T-helper 17 cell (primary cell): ENCODE data around the gene ZNF592. TPM values are rescaled to one million over a fixed set of nuclear protein-coding genes. Genes with fewer than 3 reads are reported as not detected.

Experiments
- ATAC-seq: fragments of 150-1000 bp; cut with Tn5 transposase; 2 replicates; pipeline ENCODE4 v1.10.0; 2021; ENCODE audit warnings: mild to moderate bottlenecking, moderate library complexity
- DNase-seq, 3 donors: peaks; one replicate each; pipeline versions ENCODE4 v3.0.0 to v3.0.0-alpha.2; 2020 to 2021
- H3K9me3 ChIP-seq: one replicate; pipeline ENCODE4 v1.7.0; 2013; ENCODE audit warnings: low read length, mild to moderate bottlenecking; ENCODE audit not compliant: control insufficient read depth, poor library complexity, severe bottlenecking
- H3K27ac Mint-ChIP-seq: one replicate; pipeline ENCODE4 v1.8.0; 2022; ENCODE audit warnings: mild to moderate bottlenecking, moderate library complexity, mixed read lengths
- H3K27me3 Mint-ChIP-seq: one replicate; pipeline ENCODE4 v1.8.0; 2022; ENCODE audit warnings: mixed read lengths
- H3K36me3 Mint-ChIP-seq: one replicate; pipeline ENCODE4 v1.8.0; 2022; ENCODE audit warnings: low read depth, mixed read lengths
- H3K4me1 Mint-ChIP-seq: one replicate; pipeline ENCODE4 v1.8.0; 2022; ENCODE audit warnings: mild to moderate bottlenecking, mixed read lengths
- H3K4me3 Mint-ChIP-seq: one replicate; pipeline ENCODE4 v1.8.0; 2022; ENCODE audit warnings: mild to moderate bottlenecking, moderate library complexity, mixed read lengths
- total RNA-seq, 4 donors: library from RNA in 2 of 4; stranded (reverse) in 2 of 4; gene quantifications; one replicate each; pipeline ENCODE4 v1.2.3 and lab custom pipeline; 2022 to 2026

The ZNF592 gene
- total RNA-seq, 2 donors from 2014 or later = 33.8 to 36.5 TPM

GRCh38 chr15:84822653-84823281, 74.4 kb downstream of the ZNF592 start:
- H3K9me3 ChIP-seq = no peaks in the 10 kb centered on the region

GRCh38 chr15:84823282-84823878, 75.0 kb downstream of the ZNF592 start:
- Mint-ChIP-seq H3K27ac (no peak overlapping the region), H3K4me3 (no peak overlapping the region), H3K4me1 (peaks cover 6% of the 10 kb centered on the region), H3K27me3 (no peaks in the 10 kb centered on the region), H3K36me3 (no peaks in the 10 kb centered on the region)
- DNase-seq (no peak), ATAC-seq (no peak)
- H3K9me3 ChIP-seq = no peaks in the 10 kb centered on the region

More at GRCh38 chr15:84822653-84823281, 74.4 kb downstream of the ZNF592 start:
- Mint-ChIP-seq H3K4me1 (peaks cover 9% of the 10 kb centered on the region), H3K27ac (no peak overlapping the region), H3K27me3 (no peaks in the 10 kb centered on the region), H3K36me3 (no peaks in the 10 kb centered on the region), H3K4me3 (no peak overlapping the region)
- ATAC-seq (no peak), DNase-seq (no peak)

- DNase-seq = no peak
- Mint-ChIP-seq H3K36me3 (no peaks in the 10 kb centered on the region), H3K27me3 (no peaks in the 10 kb centered on the region), H3K4me3 (no peak overlapping the region), H3K4me1 (peaks cover 5% of the 10 kb centered on the region), H3K27ac (no peak overlapping the region)
- no peaks in the 10 kb centered on the region for H3K9me3 ChIP-seq
- no peak for ATAC-seq
Measured at GRCh38 chr15:84824260-84825007, 76.0 kb downstream of the ZNF592 start.

- Mint-ChIP-seq H3K36me3 (no peaks in the 10 kb centered on the region), H3K27me3 (peaks cover 12% of the 10 kb centered on the region), H3K4me1 (peaks cover 3% of the 10 kb centered on the region), H3K4me3 (no peak overlapping the region), H3K27ac (no peak overlapping the region)
- ATAC-seq (no peak), DNase-seq (no peak)
- H3K9me3 ChIP-seq = no peaks in the 10 kb centered on the region
Measured at GRCh38 chr15:84826369-84826823, 78.0 kb downstream of the ZNF592 start.

GRCh38 chr15:84827246-84827645, 78.9 kb downstream of the ZNF592 start:
- Mint-ChIP-seq H3K4me1 (peaks cover 3% of the 10 kb centered on the region), H3K4me3 (no peak overlapping the region), H3K36me3 (peaks cover under 1% of the 10 kb centered on the region), H3K27me3 (peaks cover 17% of the 10 kb centered on the region), H3K27ac (no peak overlapping the region)
- no peak for DNase-seq
- no peak for ATAC-seq
- H3K9me3 ChIP-seq = no peaks in the 10 kb centered on the region

GRCh38 chr15:84828086-84828908, 79.9 kb downstream of the ZNF592 start:
- Mint-ChIP-seq H3K27ac (no peak overlapping the region), H3K4me3 (no peak overlapping the region), H3K4me1 (peaks cover 3% of the 10 kb centered on the region), H3K27me3 (peaks cover 26% of the 10 kb centered on the region), H3K36me3 (peaks cover 7% of the 10 kb centered on the region)
- DNase-seq (no peak), ATAC-seq (no peak)
- no peaks in the 10 kb centered on the region for H3K9me3 ChIP-seq

GRCh38 chr15:84829428-84829827, 81.0 kb downstream of the ZNF592 start:
- DNase-seq = no peak
- Mint-ChIP-seq H3K27ac (no peak overlapping the region), H3K4me1 (peaks cover 3% of the 10 kb centered on the region), H3K36me3 (peaks cover 7% of the 10 kb centered on the region), H3K4me3 (no peak overlapping the region), H3K27me3 (peaks cover 31% of the 10 kb centered on the region)
- no peak for ATAC-seq
- H3K9me3 ChIP-seq = no peaks in the 10 kb centered on the region

GRCh38 chr15:84830036-84830435, 81.6 kb downstream of the ZNF592 start:
- H3K4me1 Mint-ChIP-seq = peaks cover 3% of the 10 kb centered on the region
- H3K27ac Mint-ChIP-seq = no peak overlapping the region
- peaks cover 7% of the 10 kb centered on the region for H3K36me3 Mint-ChIP-seq
- H3K27me3 Mint-ChIP-seq = peaks cover 33% of the 10 kb centered on the region
- H3K4me3 Mint-ChIP-seq = no peak overlapping the region
- H3K9me3 ChIP-seq = no peaks in the 10 kb centered on the region
- DNase-seq (no peak), ATAC-seq (no peak)

GRCh38 chr15:84831028-84831427, 82.6 kb downstream of the ZNF592 start:
- H3K4me1 Mint-ChIP-seq = peaks cover 3% of the 10 kb centered on the region
- H3K27me3 Mint-ChIP-seq = peaks cover 43% of the 10 kb centered on the region
- H3K27ac Mint-ChIP-seq = peak overlapping the region; percentile 69
- no peak for ATAC-seq
- peaks cover 10% of the 10 kb centered on the region for H3K36me3 Mint-ChIP-seq
- H3K9me3 ChIP-seq = no peaks in the 10 kb centered on the region
- no peak overlapping the region for H3K4me3 Mint-ChIP-seq
- DNase-seq = no peak

GRCh38 chr15:84831613-84832012, 83.2 kb downstream of the ZNF592 start:
- no peaks in the 10 kb centered on the region for H3K9me3 ChIP-seq
- Mint-ChIP-seq H3K27ac (peak overlapping the region; percentile 69), H3K27me3 (peaks cover 49% of the 10 kb centered on the region), H3K4me3 (no peak overlapping the region), H3K36me3 (peaks cover 10% of the 10 kb centered on the region), H3K4me1 (peaks cover 3% of the 10 kb centered on the region)
- ATAC-seq (no peak), DNase-seq (no peak)

- Mint-ChIP-seq H3K4me1 (peaks cover 7% of the 10 kb centered on the region), H3K27me3 (peaks cover 57% of the 10 kb centered on the region), H3K36me3 (peaks cover 10% of the 10 kb centered on the region), H3K4me3 (no peak overlapping the region), H3K27ac (no peak overlapping the region)
- no peak for DNase-seq
- no peak for ATAC-seq
- H3K9me3 ChIP-seq = no peaks in the 10 kb centered on the region
Measured at GRCh38 chr15:84832448-84833040, 84.2 kb downstream of the ZNF592 start.

- H3K9me3 ChIP-seq = no peaks in the 10 kb centered on the region
- H3K27ac Mint-ChIP-seq = no peak overlapping the region
- ATAC-seq = no peak
- peaks cover 63% of the 10 kb centered on the region for H3K27me3 Mint-ChIP-seq
- DNase-seq = no peak
- H3K4me1 Mint-ChIP-seq = peaks cover 7% of the 10 kb centered on the region
- peaks cover 10% of the 10 kb centered on the region for H3K36me3 Mint-ChIP-seq
- H3K4me3 Mint-ChIP-seq = no peak overlapping the region
Measured at GRCh38 chr15:84833447-84834228, 85.2 kb downstream of the ZNF592 start.
